PC-9 (cell line): ENCODE results near the gene CYS1.

ENCODE experiments used
- CTCF ChIP-seq: fragments of 200-600 bp; sonication (generic); conservative IDR thresholded peaks from 2 replicates; pipeline ENCODE4 v1.6.1; 2017; ENCODE audit warnings: mixed run types, antibody characterized with exemption, mild to moderate bottlenecking, moderate library complexity
- EZH2 ChIP-seq: fragments of 200-600 bp; sonication (generic); IDR thresholded peaks from 2 replicates; pipeline ENCODE4 v1.8.0; 2017; ENCODE audit warnings: antibody characterized with exemption, low read depth

- TF ChIP-seq CTCF (no peak), EZH2 (no peak)
Observed at GRCh38 chr2:10012963-10013461, 67.2 kb downstream of the CYS1 start.
